ENCODE results near the gene ARMC2.

DNA sequence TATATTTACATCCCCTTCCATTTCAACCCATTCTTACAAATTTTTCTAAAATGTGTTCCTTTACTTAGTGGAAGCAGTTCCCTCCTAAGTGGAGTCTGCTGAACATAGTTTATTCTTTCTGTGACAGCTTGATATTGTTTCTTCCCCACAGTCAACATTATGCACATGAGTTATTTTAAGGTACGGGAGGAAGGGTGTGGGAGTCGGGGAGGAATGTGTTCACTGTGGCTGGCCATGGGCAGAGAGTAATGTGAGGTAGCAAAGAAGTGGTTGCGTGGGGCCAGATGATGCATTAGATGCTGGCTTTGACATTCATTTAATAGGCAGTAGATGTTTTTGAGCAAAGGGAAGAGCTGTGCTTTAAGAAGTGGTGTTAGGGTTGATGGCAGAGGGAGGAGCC, 98.5 kb downstream of the ARMC2 start:
- TF ChIP-seq EZH2 (IDR thresholded peaks at IDR 0.05; ENCODE audit: insufficient read depth, low read length): no peak
- TF ChIP-seq, protein P1, sequence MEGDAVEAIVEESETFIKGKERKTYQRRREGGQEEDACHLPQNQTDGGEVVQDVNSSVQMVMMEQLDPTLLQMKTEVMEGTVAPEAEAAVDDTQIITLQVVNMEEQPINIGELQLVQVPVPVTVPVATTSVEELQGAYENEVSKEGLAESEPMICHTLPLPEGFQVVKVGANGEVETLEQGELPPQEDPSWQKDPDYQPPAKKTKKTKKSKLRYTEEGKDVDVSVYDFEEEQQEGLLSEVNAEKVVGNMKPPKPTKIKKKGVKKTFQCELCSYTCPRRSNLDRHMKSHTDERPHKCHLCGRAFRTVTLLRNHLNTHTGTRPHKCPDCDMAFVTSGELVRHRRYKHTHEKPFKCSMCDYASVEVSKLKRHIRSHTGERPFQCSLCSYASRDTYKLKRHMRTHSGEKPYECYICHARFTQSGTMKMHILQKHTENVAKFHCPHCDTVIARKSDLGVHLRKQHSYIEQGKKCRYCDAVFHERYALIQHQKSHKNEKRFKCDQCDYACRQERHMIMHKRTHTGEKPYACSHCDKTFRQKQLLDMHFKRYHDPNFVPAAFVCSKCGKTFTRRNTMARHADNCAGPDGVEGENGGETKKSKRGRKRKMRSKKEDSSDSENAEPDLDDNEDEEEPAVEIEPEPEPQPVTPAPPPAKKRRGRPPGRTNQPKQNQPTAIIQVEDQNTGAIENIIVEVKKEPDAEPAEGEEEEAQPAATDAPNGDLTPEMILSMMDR (IDR thresholded peaks at IDR 0.05; ENCODE audit: insufficient read depth, low read depth, low read length): no peak
